HG03045 (cell line): Measurements from ENCODE around the gene SH3RF3.
A peak's percentile ranks its signal among the peaks of the same experiment; 100 is the strongest.

Experiments
- ATAC-seq: cut with Tn5 transposase; IDR thresholded peaks from one replicate; pipeline ENCODE4 v1.9.1; 2021; ENCODE audit warnings: mild to moderate bottlenecking, moderate library complexity; ENCODE audit not compliant: unreplicated experiment

SH3RF3 gene

GRCh38 chr2:109138449-109138848, 9.4 kb downstream of the SH3RF3 start:
- ATAC-seq = no peak

GRCh38 chr2:109139002-109139401, 10.0 kb downstream of the SH3RF3 start:
- ATAC-seq = no peak

- ATAC-seq = no peak
These were observed 10.9 kb downstream of the SH3RF3 start for GRCh38 chr2:109139865-109140396.

- ATAC-seq = no peak
These were observed 12.1 kb downstream of the SH3RF3 start for GRCh38 chr2:109141006-109141600.

GRCh38 chr2:109141727-109142283, 12.8 kb downstream of the SH3RF3 start:
- no peak for ATAC-seq

GRCh38 chr2:109142416-109143210, 13.6 kb downstream of the SH3RF3 start:
- ATAC-seq = no peak

- ATAC-seq = peak; percentile 48
These were observed 14.5 kb downstream of the SH3RF3 start for GRCh38 chr2:109143214-109144187.

- no peak for ATAC-seq
These were observed 15.3 kb downstream of the SH3RF3 start for GRCh38 chr2:109144271-109144670.

- ATAC-seq = no peak
These were observed 15.7 kb downstream of the SH3RF3 start for GRCh38 chr2:109144721-109145120.

GRCh38 chr2:109145286-109145685, 16.3 kb downstream of the SH3RF3 start:
- ATAC-seq = no peak

GRCh38 chr2:109147405-109147804, 18.4 kb downstream of the SH3RF3 start:
- no peak for ATAC-seq

- ATAC-seq = no peak
These were observed 19.2 kb downstream of the SH3RF3 start for GRCh38 chr2:109148117-109148746.

- no peak for ATAC-seq
These were observed 20.1 kb downstream of the SH3RF3 start for GRCh38 chr2:109148991-109149645.

- no peak for ATAC-seq
These were observed 21.6 kb downstream of the SH3RF3 start for GRCh38 chr2:109150559-109150958.

- no peak for ATAC-seq
These were observed 22.5 kb downstream of the SH3RF3 start for GRCh38 chr2:109151519-109151918.

- ATAC-seq = no peak
These were observed 24.2 kb downstream of the SH3RF3 start for GRCh38 chr2:109153005-109153784.

- ATAC-seq = no peak
These were observed 24.8 kb downstream of the SH3RF3 start for GRCh38 chr2:109153807-109154206.

GRCh38 chr2:109154226-109154625, 25.2 kb downstream of the SH3RF3 start:
- no peak for ATAC-seq
